ENCODE measurements around the gene IL3.

IL3 gene

DNA sequence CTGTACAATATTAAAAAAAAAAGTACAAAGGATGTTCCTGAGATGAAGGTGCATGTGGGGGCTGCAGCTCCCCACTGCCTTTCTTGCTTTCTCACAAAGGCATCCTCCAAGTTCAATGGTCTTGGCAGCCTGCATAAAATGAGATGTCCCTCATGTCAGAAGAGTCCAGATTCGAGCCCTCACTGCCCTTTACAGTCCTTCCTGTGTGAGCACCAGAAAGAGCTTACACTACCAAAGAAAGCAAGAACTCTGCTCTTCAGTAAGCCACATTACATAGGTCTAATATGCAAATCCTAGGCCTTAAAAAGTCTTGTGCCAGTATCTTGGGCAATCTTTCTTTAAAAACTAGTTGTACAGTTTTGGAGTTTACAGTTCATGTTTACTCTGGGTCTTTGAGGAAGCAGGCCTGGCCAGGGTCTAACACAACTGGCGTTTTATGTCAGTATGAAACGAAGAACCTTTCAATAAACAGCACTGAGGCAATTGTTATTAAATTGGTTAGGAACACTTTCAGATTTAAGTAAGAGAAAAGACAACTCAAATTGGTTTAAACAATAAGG, 49.1 kb downstream of the IL3 start:
- H3K9ac ChIP-seq (ENCODE audit: insufficient read length), result no peak overlapping the region
- no peaks in the 10 kb centered on the region for H3K36me3 ChIP-seq (ENCODE audit: insufficient read depth, low read length)
- H3K9me3 ChIP-seq (ENCODE audit: low read depth, low read length), result no peaks in the 10 kb centered on the region
- TF ChIP-seq FOXP2 (optimal IDR thresholded peaks at IDR 0.05; ENCODE audit: control extremely low read depth, extremely low read length, insufficient read depth), result no peak
- TF ChIP-seq POLR2AphosphoS5 (IDR thresholded peaks at IDR 0.05; ENCODE audit: borderline replicate concordance, low read depth, low read length), result no peak
- no peak for TF ChIP-seq EZH2 (IDR thresholded peaks at IDR 0.05)
- H3K4me3 ChIP-seq, result no peak overlapping the region
- DNase-seq (ENCODE audit: low read depth, low spot score), result no peak
- no peak overlapping the region for H3K27ac ChIP-seq

- H3K27ac ChIP-seq, result no peak overlapping the region
- TF ChIP-seq EZH2 (IDR thresholded peaks at IDR 0.05) (no peak), FOXP2 (optimal IDR thresholded peaks at IDR 0.05; ENCODE audit: control extremely low read depth, extremely low read length, insufficient read depth) (no peak), POLR2AphosphoS5 (IDR thresholded peaks at IDR 0.05; ENCODE audit: borderline replicate concordance, low read depth, low read length) (no peak)
- no peak overlapping the region for H3K4me3 ChIP-seq
- no peaks in the 10 kb centered on the region for H3K9me3 ChIP-seq (ENCODE audit: low read depth, low read length)
- H3K9ac ChIP-seq (ENCODE audit: insufficient read length), result no peak overlapping the region
- DNase-seq (ENCODE audit: low read depth, low spot score), result no peak
- no peaks in the 10 kb centered on the region for H3K36me3 ChIP-seq (ENCODE audit: insufficient read depth, low read length)
These were observed 49.7 kb downstream of the IL3 start for GRCh38 chr5:132110195-132110594.

GRCh38 chr5:132110930-132111329, 50.5 kb downstream of the IL3 start:
- Histone ChIP-seq H3K4me3 (no peak overlapping the region), H3K9ac (ENCODE audit: insufficient read length) (no peak overlapping the region), H3K36me3 (ENCODE audit: insufficient read depth, low read length) (no peaks in the 10 kb centered on the region), H3K9me3 (ENCODE audit: low read depth, low read length) (no peaks in the 10 kb centered on the region), H3K27ac (no peak overlapping the region)
- TF ChIP-seq EZH2 (IDR thresholded peaks at IDR 0.05) (no peak), POLR2AphosphoS5 (IDR thresholded peaks at IDR 0.05; ENCODE audit: borderline replicate concordance, low read depth, low read length) (no peak), FOXP2 (optimal IDR thresholded peaks at IDR 0.05; ENCODE audit: control extremely low read depth, extremely low read length, insufficient read depth) (no peak)
- DNase-seq (ENCODE audit: low read depth, low spot score), result no peak

DNA sequence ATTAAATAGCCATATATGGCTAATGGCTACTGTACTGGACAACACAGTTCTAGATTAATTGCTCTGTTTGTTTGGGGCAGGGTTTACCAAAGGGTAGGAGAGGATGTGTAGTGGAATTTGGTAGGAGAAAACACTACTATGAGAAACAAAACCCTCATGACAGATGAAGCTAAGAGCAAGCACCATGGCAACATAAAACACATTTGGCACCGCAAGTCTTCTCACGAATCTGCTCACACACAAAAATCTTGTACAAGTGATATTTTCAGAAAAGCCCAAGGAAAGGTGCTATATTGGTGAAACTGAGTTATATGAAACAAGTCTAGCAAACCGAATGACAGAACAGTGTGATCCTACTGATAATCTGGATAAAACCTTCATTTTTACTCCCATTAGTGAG, 51.7 kb downstream of the IL3 start:
- Histone ChIP-seq H3K9ac (ENCODE audit: insufficient read length) (no peak overlapping the region), H3K27ac (no peak overlapping the region), H3K36me3 (ENCODE audit: insufficient read depth, low read length) (no peaks in the 10 kb centered on the region), H3K9me3 (ENCODE audit: low read depth, low read length) (no peaks in the 10 kb centered on the region), H3K4me3 (no peak overlapping the region)
- no peak for DNase-seq (ENCODE audit: low read depth, low spot score)
- TF ChIP-seq EZH2 (IDR thresholded peaks at IDR 0.05) (no peak), POLR2AphosphoS5 (IDR thresholded peaks at IDR 0.05; ENCODE audit: borderline replicate concordance, low read depth, low read length) (no peak), FOXP2 (optimal IDR thresholded peaks at IDR 0.05; ENCODE audit: control extremely low read depth, extremely low read length, insufficient read depth) (no peak)
